ENCODE results near the gene BEST4. TPM values are rescaled to one million over a fixed set of nuclear protein-coding genes. Genes with fewer than 3 reads are reported as not detected.

BEST4 gene
- total RNA-seq, 1 donor, result not detected

GRCh38 chr1:44822981-44823451 is 35.0 kb upstream of the BEST4 start:
- no peak for DNase-seq (ENCODE audit: low read depth)
- no peak for TF ChIP-seq CTCF (IDR thresholded peaks at IDR 0.05; ENCODE audit: insufficient read depth, low read depth, low read length)
- H3K4me3 ChIP-seq (ENCODE audit: low read depth, low read length), result no peak overlapping the region

GRCh38 chr1:44822131-44822701 is 34.2 kb upstream of the BEST4 start:
- no peak for TF ChIP-seq CTCF (IDR thresholded peaks at IDR 0.05; ENCODE audit: insufficient read depth, low read depth, low read length)
- H3K4me3 ChIP-seq (ENCODE audit: low read depth, low read length), result no peak overlapping the region
- DNase-seq (ENCODE audit: low read depth), result no peak

GRCh38 chr1:44821240-44821715 is 33.3 kb upstream of the BEST4 start:
- no peak for DNase-seq (ENCODE audit: low read depth)

GRCh38 chr1:44820328-44821239 is 32.6 kb upstream of the BEST4 start:
- TF ChIP-seq CTCF (IDR thresholded peaks at IDR 0.05; ENCODE audit: insufficient read depth, low read depth, low read length), result no peak
- no peak for DNase-seq (ENCODE audit: low read depth)
- H3K4me3 ChIP-seq (ENCODE audit: low read depth, low read length), result peak overlapping the region; percentile 65

More at GRCh38 chr1:44821240-44821715, 33.3 kb upstream of the BEST4 start:
- H3K4me3 ChIP-seq (ENCODE audit: low read depth, low read length), result no peak overlapping the region
- no peak for TF ChIP-seq CTCF (IDR thresholded peaks at IDR 0.05; ENCODE audit: insufficient read depth, low read depth, low read length)

DNA sequence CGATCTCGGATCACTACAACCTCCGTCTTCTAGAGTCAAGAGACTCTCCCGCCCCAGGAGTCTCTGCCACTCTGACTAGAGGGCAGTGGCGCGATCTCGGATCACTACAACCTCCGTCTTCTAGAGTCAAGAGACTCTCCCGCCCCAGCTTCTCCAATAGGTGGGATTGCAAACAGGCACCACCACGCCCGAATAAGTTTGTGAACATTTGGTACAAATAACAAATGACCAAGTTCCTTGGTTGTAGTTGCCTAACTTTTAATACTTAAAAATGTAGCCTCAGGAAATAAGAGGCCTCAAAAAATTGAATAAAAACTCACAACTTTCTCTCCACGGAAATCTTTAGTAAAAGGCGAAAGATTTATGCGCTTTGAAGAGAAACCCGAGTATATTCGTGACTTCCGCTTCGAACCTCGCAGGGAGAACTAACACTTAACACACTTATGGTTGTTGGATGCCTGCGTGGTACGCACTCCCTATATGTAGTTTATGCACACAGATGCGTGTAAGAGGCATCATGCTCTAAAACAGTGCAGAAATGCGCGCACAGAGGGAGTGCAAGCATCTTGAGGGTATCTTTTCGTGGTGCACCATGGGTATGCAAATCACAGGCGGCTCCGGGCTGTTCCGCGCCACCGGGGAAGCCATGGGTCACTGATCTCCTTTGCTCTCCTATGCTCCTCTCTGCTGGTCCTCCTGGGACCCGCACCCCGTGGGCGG is 31.8 kb upstream of the BEST4 start:
- H3K4me3 ChIP-seq (ENCODE audit: low read depth, low read length), result peak overlapping the region; percentile 65
- peak; percentile 6 for TF ChIP-seq CTCF (IDR thresholded peaks at IDR 0.05; ENCODE audit: insufficient read depth, low read depth, low read length)
- peak; percentile 96 for DNase-seq (ENCODE audit: low read depth)

DNA sequence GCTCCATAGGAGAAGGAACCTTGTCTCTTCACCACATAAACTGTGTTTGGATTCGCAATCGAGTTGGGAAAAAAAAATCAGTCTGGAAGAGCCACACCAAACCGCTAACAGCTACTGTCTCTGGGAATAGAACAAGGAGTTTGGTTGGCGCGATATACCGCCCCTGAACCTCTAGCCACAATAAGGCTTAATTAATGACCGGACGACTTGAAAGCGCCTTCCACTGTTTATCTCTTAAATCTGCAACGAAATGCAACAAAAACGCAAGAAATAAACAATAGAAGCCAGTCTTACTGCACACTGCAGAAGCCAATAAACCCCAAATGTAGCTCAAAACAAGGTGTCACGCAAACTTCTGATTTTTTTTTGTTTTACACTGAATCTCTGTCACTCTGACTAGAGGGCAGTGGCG is 31.2 kb upstream of the BEST4 start:
- TF ChIP-seq CTCF (IDR thresholded peaks at IDR 0.05; ENCODE audit: insufficient read depth, low read depth, low read length), result no peak
- peak overlapping the region; percentile 51 for H3K4me3 ChIP-seq (ENCODE audit: low read depth, low read length)
- peak; percentile 84 for DNase-seq (ENCODE audit: low read depth)

Data from fibroblast of villous mesenchyme (primary cell).